HG02943 (cell line): ENCODE results near the gene CCNDBP1.

ENCODE experiments used
- ATAC-seq: cut with Tn5 transposase; IDR thresholded peaks from one replicate; pipeline ENCODE4 v1.9.1; 2021; ENCODE audit warnings: mild to moderate bottlenecking, low read depth, moderate library complexity; ENCODE audit not compliant: unreplicated experiment

The CCNDBP1 gene

DNA sequence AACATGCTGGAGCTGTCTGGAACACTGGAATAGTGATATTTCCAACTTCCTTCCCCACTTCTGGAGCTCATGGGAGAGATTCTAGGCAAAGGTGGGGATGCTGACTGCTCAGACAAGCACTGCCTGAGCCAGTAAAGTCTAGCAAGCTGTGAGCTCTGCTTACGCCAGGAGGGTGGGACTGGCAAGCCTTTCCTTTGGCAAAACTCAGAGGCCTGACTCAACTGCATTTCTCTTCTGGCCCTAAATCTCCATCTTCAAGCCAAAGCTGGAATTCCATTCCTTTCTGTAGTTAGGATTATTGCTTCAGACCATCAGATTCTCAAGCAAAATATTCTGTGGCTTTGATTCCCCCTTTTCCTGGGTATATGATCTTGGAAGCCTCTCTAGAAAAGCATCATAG, 55.9 kb downstream of the CCNDBP1 start:
- ATAC-seq, result no peak

DNA sequence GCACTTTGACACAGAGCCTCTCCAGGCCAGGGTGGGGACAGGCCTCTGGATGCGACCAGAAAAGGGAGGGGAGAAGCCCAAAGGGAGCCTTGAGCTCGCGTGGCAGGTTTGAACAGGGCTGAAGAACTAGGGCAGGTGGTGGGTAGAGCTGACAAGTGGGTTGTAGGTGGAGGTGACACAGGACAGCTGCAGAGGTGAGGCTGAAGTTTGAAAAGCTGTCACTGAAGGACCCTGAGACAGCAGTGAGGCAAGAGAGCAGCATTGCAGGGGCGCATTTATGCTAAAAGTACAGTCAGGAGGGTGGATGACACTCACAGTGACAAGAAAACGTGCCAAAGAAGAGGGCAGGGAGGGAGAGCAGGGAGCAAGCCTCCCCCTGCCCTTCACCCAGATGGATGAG, 57.4 kb downstream of the CCNDBP1 start:
- no peak for ATAC-seq

DNA sequence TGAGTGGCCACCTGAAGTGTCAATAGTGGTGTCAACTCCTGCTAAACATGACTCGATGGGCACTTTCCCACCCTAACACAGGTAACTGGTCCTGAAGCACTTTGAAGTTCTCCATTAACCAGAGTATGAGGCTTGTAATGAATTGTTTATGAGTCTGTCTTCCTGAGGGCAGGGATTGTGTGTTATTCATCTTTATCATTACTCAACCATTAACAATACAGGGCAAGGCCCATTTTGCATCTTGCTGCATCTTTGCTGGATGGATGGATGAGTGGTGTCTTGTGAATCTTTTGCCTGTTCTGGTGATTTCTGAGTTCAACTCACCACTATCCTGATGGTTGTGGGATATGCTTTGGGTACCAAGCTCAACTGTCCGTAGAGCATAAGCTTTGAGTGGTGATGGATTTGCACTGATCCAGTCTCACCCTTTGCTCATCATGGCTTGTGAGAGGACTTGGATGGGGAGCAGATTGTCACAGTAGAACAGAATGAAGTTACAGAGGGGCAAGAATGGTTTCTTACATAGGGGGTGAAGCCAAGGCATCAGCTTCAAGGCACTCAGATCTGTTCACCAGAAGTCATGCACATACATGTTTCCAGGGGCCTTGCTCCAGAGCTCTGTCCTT, 57.9 kb downstream of the CCNDBP1 start:
- no peak for ATAC-seq

DNA sequence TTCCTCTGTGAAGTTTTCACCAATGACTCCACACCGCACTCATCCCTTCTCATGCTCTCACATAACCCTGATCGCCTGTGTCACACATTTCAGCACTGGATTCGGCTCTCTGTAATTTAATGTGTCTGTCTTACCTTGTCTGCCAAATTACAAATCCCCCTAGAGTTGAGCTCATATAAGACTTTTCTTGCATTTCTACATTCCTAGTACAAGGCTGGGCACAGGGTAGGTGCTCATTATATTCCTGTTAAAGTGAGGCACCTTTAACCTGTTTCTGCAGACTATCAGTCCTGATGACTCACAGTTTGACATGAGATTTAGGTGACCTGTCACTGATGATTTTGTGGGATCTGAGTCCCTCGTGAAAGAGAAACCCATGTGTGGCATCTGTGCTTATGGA, 58.9 kb downstream of the CCNDBP1 start:
- ATAC-seq, result no peak

DNA sequence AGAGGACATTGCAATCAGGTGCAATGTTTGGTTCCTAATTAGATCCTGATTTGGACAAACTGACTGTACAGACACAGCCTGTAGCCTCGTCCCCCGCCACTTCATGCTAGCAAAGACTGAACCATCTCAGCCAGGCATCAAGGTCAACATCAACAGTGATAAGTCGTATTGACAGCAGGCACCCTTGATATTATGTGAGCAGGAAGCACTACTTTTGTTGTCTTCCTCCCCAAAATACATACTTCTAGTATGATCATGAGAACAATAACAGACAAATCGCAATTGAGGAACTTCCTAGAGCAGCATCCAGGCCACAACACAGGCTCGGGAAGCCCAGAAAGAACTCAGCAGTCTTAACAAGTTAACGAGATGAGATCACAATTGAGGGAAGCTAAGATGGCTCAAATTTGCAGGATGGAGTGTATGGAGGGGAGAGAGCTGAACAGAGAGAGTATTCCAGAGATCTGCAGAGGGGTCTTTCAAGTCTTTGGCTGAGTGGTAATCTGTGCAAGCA, 61.1 kb downstream of the CCNDBP1 start:
- no peak for ATAC-seq
